Measurements from ENCODE around the gene LAMTOR5. TPM values are rescaled to one million over a fixed set of nuclear protein-coding genes. Genes with fewer than 3 reads are reported as not detected.
A peak's percentile ranks its signal among the peaks of the same experiment; 100 is the strongest.
"Not testable (repeated sequence)": the region's sequence is repeated elsewhere in the genome, so short reads cannot be mapped to it uniquely, and the experiment has no call there.

Gene LAMTOR5
- total RNA-seq, 1 experiment from 2014 or later = 189 TPM

GRCh38 chr1:110426854-110427253 is 19.4 kb upstream of the LAMTOR5 start:
- DNase-seq (ENCODE audit: low read depth) = no peak

- no peak for DNase-seq (ENCODE audit: low read depth)
These were observed 18.2 kb upstream of the LAMTOR5 start for GRCh38 chr1:110425612-110426152.

GRCh38 chr1:110424699-110425611 is 17.5 kb upstream of the LAMTOR5 start:
- no peak for DNase-seq (ENCODE audit: low read depth)

GRCh38 chr1:110420874-110421793 is 13.6 kb upstream of the LAMTOR5 start:
- peak; percentile 55 for DNase-seq (ENCODE audit: low read depth)

- no peak for DNase-seq (ENCODE audit: low read depth)
These were observed 12.6 kb upstream of the LAMTOR5 start for GRCh38 chr1:110420023-110420662.

- DNase-seq (ENCODE audit: low read depth) = no peak
These were observed 11.2 kb upstream of the LAMTOR5 start for GRCh38 chr1:110418729-110419128.

- not testable (repeated sequence) for DNase-seq (ENCODE audit: low read depth)
These were observed 5.6 kb upstream of the LAMTOR5 start for GRCh38 chr1:110413045-110413444.

- DNase-seq (ENCODE audit: low read depth) = peak; percentile 83
These were observed 5.1 kb upstream of the LAMTOR5 start for GRCh38 chr1:110412576-110412975.

- no peak for DNase-seq (ENCODE audit: low read depth)
These were observed 3.8 kb upstream of the LAMTOR5 start for GRCh38 chr1:110411173-110411735.

- DNase-seq (ENCODE audit: low read depth) = no peak
These were observed 1.8 kb upstream of the LAMTOR5 start for GRCh38 chr1:110409316-110409715.

GRCh38 chr1:110408488-110408887 is 994 bp upstream of the LAMTOR5 start:
- DNase-seq (ENCODE audit: low read depth) = no peak

- not testable (repeated sequence) for DNase-seq (ENCODE audit: low read depth)
These were observed 1.1 kb downstream of the LAMTOR5 start for GRCh38 chr1:110406407-110406806.

GRCh38 chr1:110404401-110404800 is 3.1 kb downstream of the LAMTOR5 start:
- no peak for DNase-seq (ENCODE audit: low read depth)

GRCh38 chr1:110403805-110404204 is 3.7 kb downstream of the LAMTOR5 start:
- DNase-seq (ENCODE audit: low read depth) = no peak

- not testable (repeated sequence) for DNase-seq (ENCODE audit: low read depth)
These were observed 11.1 kb downstream of the LAMTOR5 start for GRCh38 chr1:110396259-110396958.

- no peak for DNase-seq (ENCODE audit: low read depth)
These were observed 13.0 kb downstream of the LAMTOR5 start for GRCh38 chr1:110394493-110394820.

- peak; percentile 35 for DNase-seq (ENCODE audit: low read depth)
These were observed 13.6 kb downstream of the LAMTOR5 start for GRCh38 chr1:110393691-110394492.

- DNase-seq (ENCODE audit: low read depth) = no peak
These were observed 14.2 kb downstream of the LAMTOR5 start for GRCh38 chr1:110393286-110393685.

GRCh38 chr1:110390692-110391245 is 16.7 kb downstream of the LAMTOR5 start, which contains the start of gene SLC16A4:
TSS of gene SLC16A4 (minus strand) at chr1:110391026. CDS start at chr1:110389323, 1,703 bp downstream.
- DNase-seq (ENCODE audit: low read depth) = peak; percentile 75
